ENCODE data around the gene TMEM38B. TPM values are rescaled to one million over a fixed set of nuclear protein-coding genes. Genes with fewer than 3 reads are reported as not detected.

Gene TMEM38B
- total and polyA plus RNA-seq, 2 experiments from 2014 or later = 9.4 to 14.7 TPM

- TF ChIP-seq REST (IDR thresholded peaks at IDR 0.05; ENCODE audit: unreplicated experiment) = no peak
- TF ChIP-seq NANOG (IDR thresholded peaks at IDR 0.05; ENCODE audit: borderline replicate concordance) = no peak
- TF ChIP-seq CTCF (conservative IDR thresholded peaks at IDR 0.05; ENCODE audit: low read depth in 2 of 2) = no peak
- TF ChIP-seq EZH2phosphoT487 (IDR thresholded peaks at IDR 0.05; ENCODE audit: unreplicated experiment) = no peak
- no peak for TF ChIP-seq CREB1 (CRISPR knock-in tag; IDR thresholded peaks at IDR 0.05; ENCODE audit: low read depth)
- TF ChIP-seq JUNB (IDR thresholded peaks at IDR 0.05; ENCODE audit: unreplicated experiment) = no peak
- TF ChIP-seq ETS1 (IDR thresholded peaks at IDR 0.05) = no peak
- no peak for TF ChIP-seq EZH2 (IDR thresholded peaks at IDR 0.05; ENCODE audit: low read depth, unreplicated experiment)
- TF ChIP-seq STAT1 (IDR thresholded peaks at IDR 0.05; ENCODE audit: unreplicated experiment) = no peak
- no peak for TF ChIP-seq POLR2AphosphoS5 (IDR thresholded peaks at IDR 0.05; ENCODE audit: low read depth)
- TF ChIP-seq ZNF114 (CRISPR knock-in tag; IDR thresholded peaks at IDR 0.05) = no peak
- TF ChIP-seq ZNF331 (CRISPR knock-in tag; IDR thresholded peaks at IDR 0.05; ENCODE audit: low read depth) = no peak
Observed at GRCh38 chr9:105816202-105816744, 121.9 kb downstream of the TMEM38B start (continued).

- Mint-ChIP-seq H3K4me3 (no peak overlapping the region), H3K36me3 (ENCODE audit: low read depth) (no peaks in the 10 kb centered on the region), H3K9me3 (peaks cover 19% of the 10 kb centered on the region), H3K27ac (no peak overlapping the region), H3K4me1 (no peaks in the 10 kb centered on the region), H3K27me3 (ENCODE audit: insufficient read depth, low read depth, poor library complexity) (no peaks in the 10 kb centered on the region)
- Histone ChIP-seq H3K4me2 (no peak overlapping the region), H3K79me2 (replicated peaks; ENCODE audit: insufficient read depth) (no peaks in the 10 kb centered on the region), H3F3A (replicated peaks; ENCODE audit: low read depth) (no peaks in the 10 kb centered on the region), H3K27me3 (ENCODE audit: insufficient read depth) (no peaks in the 10 kb centered on the region), H3K27ac (ENCODE audit: low read depth) (no peak overlapping the region), H3K9me2 (ENCODE audit: insufficient read depth) (no peaks in the 10 kb centered on the region), H3K4me3 (no peak overlapping the region), H3K36me3 (ENCODE audit: insufficient read depth) (no peaks in the 10 kb centered on the region), H2AFZ (no peak overlapping the region), H4K20me1 (replicated peaks; ENCODE audit: insufficient read depth) (no peaks in the 10 kb centered on the region), H3K4me1 (ENCODE audit: insufficient read depth) (no peaks in the 10 kb centered on the region)
- DNase-seq (ENCODE audit: low spot score) = no peak
- no peak for ATAC-seq
- TF ChIP-seq NANOG (IDR thresholded peaks at IDR 0.05; ENCODE audit: borderline replicate concordance) (no peak), ZNF114 (CRISPR knock-in tag; IDR thresholded peaks at IDR 0.05) (no peak), ZNF462 (CRISPR knock-in tag; IDR thresholded peaks at IDR 0.05) (no peak), EZH2 (IDR thresholded peaks at IDR 0.05; ENCODE audit: low read depth, unreplicated experiment) (no peak)
Observed at GRCh38 chr9:105816981-105817380, 122.6 kb downstream of the TMEM38B start.

All from GM23338 (cell line).